GM10248 (cell line): ENCODE measurements around the gene ZBTB43.
"Not testable (repeated sequence)": the region's sequence is repeated elsewhere in the genome, so short reads cannot be mapped to it uniquely, and the experiment has no call there.

Experiments used
- CTCF ChIA-PET: fragments of 300-600 bp; sonication (Branson Sonifier 250); formaldehyde crosslinking; extraction: SDS; loops from one replicate; lab custom pipeline; 2021; ENCODE audit warnings: antibody characterized with exemption; lab: Yijun Ruan, JAX
- POLR2A ChIA-PET: fragments of 350-650 bp; sonication (Branson Sonifier 250); formaldehyde crosslinking; extraction: SDS; loops from one replicate; lab custom pipeline; 2020; ENCODE audit warnings: antibody characterized with exemption; lab: Yijun Ruan, JAX
- DNase-seq: peaks from one replicate; pipeline ENCODE4 v3.0.0; 2012; ENCODE audit errors: extremely low spot score
- TF ChIP-seq, protein P1 (sequence below): IDR thresholded peaks from 2 replicates; pipeline ENCODE4 v1.5.1; 2012; ENCODE audit warnings: mild to moderate bottlenecking, low read depth; ENCODE audit errors: extremely low read depth, missing control alignments, control extremely low read depth

ZBTB43 gene

DNA sequence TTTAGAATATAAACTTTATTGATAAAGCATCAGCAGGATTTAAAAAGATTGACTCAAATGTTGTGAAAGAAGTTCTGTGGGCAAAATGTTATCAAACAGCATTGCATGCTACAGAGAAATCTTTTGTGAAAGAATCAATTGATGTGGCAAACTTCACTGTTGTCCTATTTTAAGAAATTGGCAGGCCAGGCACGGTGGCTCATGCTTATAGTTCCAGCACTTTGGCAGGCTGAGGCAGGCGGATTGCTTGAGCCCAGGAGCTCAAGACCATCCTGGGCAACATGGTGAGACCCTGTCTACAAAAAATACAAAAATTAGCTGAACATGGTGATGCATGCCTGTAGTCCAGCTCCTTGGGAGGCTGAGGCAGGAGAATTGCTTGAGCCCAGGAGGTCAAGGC is 17.4 kb downstream of the ZBTB43 start:
- ChIA-PET CTCF (interaction anchor here (1.4 kb wide), 1 partner anchor 13 kb away, joined by 5 read pairs; no protein-coding TSS in a partner anchor), POLR2A (interaction anchor here (0.6 kb wide), 1 partner anchor 467 kb away, joined by 3 read pairs; no protein-coding TSS in a partner anchor)
- DNase-seq = no peak
- TF ChIP-seq, protein P1, sequence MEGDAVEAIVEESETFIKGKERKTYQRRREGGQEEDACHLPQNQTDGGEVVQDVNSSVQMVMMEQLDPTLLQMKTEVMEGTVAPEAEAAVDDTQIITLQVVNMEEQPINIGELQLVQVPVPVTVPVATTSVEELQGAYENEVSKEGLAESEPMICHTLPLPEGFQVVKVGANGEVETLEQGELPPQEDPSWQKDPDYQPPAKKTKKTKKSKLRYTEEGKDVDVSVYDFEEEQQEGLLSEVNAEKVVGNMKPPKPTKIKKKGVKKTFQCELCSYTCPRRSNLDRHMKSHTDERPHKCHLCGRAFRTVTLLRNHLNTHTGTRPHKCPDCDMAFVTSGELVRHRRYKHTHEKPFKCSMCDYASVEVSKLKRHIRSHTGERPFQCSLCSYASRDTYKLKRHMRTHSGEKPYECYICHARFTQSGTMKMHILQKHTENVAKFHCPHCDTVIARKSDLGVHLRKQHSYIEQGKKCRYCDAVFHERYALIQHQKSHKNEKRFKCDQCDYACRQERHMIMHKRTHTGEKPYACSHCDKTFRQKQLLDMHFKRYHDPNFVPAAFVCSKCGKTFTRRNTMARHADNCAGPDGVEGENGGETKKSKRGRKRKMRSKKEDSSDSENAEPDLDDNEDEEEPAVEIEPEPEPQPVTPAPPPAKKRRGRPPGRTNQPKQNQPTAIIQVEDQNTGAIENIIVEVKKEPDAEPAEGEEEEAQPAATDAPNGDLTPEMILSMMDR = no peak

DNA sequence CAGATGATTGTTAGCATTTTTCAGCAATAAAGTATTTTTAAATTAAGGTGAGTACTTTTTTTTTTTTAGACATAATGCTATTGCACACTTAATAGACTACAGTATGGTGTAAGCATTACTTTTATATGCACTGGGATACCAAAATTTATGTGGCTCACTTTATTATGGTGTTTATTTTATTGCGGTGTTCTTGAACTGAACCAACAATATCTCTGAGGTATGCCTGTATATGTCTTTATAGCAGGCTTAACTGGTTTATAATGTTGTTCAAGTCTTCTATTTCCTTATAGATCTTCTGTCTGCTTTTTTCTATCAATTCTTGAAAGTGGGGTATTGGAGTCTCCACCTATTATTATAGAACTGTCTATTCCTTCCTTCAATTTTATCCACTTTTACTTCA is 18.0 kb downstream of the ZBTB43 start:
- TF ChIP-seq, protein P1 = no peak
- ChIA-PET POLR2A (no interaction called here), CTCF (no interaction called here)
- DNase-seq = no peak

DNA sequence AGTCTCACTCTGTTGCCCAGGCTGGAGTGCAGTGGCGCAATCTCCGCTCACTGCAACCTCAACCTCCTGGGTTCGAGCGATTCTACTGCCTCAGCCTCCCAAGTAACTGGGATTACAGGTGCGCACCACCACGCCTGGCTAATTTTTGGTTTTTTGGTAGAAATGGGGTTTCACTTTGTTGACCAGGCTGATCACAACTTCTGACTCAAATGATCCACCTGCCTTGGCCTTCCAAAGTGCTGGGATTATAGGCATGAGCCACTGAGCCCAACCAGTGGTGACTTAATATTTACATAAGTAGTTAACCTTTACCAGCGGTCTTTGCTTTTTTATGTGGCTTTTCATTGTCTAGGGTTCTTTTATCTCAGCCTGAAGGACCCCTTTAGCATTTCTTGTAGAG is 19.2 kb downstream of the ZBTB43 start:
- POLR2A ChIA-PET = interaction anchor here (0.6 kb wide), 1 partner anchor 15 kb away, joined by 3 read pairs; no protein-coding TSS in a partner anchor
- CTCF ChIA-PET = interaction anchor here (1.0 kb wide), 1 partner anchor 23 kb away, joined by 3 read pairs; no protein-coding TSS in a partner anchor
- not testable (repeated sequence) for DNase-seq

DNA sequence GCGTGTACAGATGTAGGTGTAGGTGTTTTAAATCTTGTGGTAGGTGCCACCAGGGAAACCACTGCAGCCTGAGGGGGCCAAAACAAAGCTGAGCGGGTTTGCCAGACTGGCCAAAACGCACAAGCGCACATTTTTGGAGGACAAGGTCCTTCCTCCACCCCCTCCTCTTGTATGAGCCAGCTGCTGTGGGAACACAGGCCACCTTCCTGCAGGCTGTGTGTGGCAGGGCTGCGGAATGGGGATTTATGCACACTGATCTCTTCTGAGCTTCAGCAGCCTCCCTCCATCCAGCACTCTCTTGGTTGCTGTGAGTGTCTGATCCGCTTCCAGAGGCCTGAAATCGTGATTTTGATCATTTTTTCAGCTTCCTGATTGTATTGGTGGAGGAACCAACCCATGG is 22.4 kb downstream of the ZBTB43 start:
- CTCF ChIA-PET = interaction anchor here (0.9 kb wide), 1 partner anchor 19 kb away, joined by 3 read pairs; no protein-coding TSS in a partner anchor
- DNase-seq = no peak
- POLR2A ChIA-PET = no interaction called here
- TF ChIP-seq, protein P1 = no peak

DNA sequence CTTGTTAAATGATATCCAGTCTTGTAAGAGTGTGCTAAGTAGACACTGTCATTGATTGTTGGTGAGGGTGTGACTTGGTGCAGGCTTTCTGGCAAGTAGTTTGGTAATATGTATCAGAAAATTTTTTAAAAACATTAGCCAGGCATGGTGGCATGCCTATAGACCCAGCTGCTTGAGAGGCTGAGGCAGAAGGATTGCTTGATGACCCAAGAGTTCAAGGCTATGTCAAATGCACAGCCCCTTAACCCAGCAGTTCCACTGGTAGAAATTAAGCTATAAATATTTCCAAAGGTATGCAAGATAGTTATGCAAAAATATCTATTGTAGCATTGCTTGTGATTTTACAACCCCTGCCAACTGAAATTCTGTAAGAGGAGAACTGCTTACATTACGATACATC is 24.2 kb downstream of the ZBTB43 start:
- POLR2A ChIA-PET = no interaction called here
- no peak for DNase-seq
- TF ChIP-seq, protein P1 = no peak
- CTCF ChIA-PET = interaction anchor here (1.5 kb wide), 1 partner anchor 9 kb away, joined by 5 read pairs; no protein-coding TSS in a partner anchor

DNA sequence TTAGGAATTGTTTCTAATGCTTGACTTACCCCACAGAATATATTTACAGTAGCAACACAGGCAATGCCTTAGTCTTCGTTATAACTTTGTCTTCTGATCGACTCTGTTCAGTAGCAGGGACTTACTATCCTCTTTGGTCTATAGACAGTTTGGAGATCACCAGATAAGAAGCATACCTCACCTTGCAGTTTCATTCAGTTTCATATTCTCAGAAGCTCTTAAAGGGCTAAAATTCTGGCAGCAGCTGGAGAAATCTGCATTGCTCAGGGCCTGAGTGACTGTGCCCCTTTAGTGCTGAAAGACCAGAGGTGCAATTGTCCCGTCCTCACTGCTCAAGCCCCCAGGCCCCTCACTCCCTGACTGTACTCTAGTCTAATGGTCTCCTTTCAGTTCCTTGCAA is 26.0 kb downstream of the ZBTB43 start:
- ChIA-PET CTCF (interaction anchor here (1.3 to 1.9 kb wide), 4 partner anchors 8 to 29 kb away, joined by 3 to 5 read pairs (median 4); no protein-coding TSS in a partner anchor), POLR2A (no interaction called here)
- TF ChIP-seq, protein P1 = no peak
- DNase-seq = no peak

DNA sequence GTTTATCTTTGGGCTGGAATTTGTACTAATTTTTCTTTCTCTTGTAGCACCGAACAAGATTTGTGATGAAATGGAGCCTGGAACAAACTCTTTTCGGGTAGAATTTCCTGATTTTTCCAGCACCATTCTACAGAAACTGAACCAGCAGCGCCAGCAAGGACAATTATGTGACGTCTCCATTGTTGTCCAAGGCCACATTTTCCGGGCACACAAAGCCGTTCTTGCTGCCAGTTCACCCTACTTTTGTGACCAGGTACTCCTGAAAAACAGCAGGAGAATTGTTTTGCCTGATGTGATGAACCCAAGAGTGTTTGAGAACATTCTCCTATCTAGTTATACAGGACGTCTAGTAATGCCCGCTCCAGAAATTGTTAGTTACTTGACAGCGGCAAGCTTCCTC is 27.6 kb downstream of the ZBTB43 start:
- CTCF ChIA-PET = interaction anchor here (3.0 kb wide), 1 partner anchor 12 kb away, joined by 12 read pairs; no protein-coding TSS in a partner anchor
- TF ChIP-seq, protein P1 = no peak
- POLR2A ChIA-PET = no interaction called here
- no peak for DNase-seq
